Activated T-helper 2 cell treated with anti-CD3 and anti-CD28 coated beads, Interferon-gamma antibody, Interleukin-2, Interleukin-4, amounts not matched to agents 10 μg/mL and 5 μg/mL and 100 μg/mL, durations not matched to agents 14 hours and 24 hours and 36 hours (primary cell): ENCODE measurements around the gene HTT. TPM values are rescaled to one million over a fixed set of nuclear protein-coding genes. Genes with fewer than 3 reads are reported as not detected.

ENCODE experiments used
- DNase-seq: peaks from one replicate; pipeline ENCODE4 v3.0.0; 2021; ENCODE audit warnings: low spot score
- H3K27ac Mint-ChIP-seq: one replicate; pipeline ENCODE4 v1.8.0; 2021; ENCODE audit warnings: mixed read lengths
- H3K27me3 Mint-ChIP-seq: one replicate; pipeline ENCODE4 v1.8.0; 2021; ENCODE audit warnings: low read depth, mixed read lengths
- H3K36me3 Mint-ChIP-seq: one replicate; pipeline ENCODE4 v1.8.0; 2021; ENCODE audit warnings: low read depth, mixed read lengths
- H3K4me1 Mint-ChIP-seq: one replicate; pipeline ENCODE4 v1.8.0; 2021; ENCODE audit warnings: low read depth, mixed read lengths
- H3K4me3 Mint-ChIP-seq: one replicate; pipeline ENCODE4 v1.8.0; 2021; ENCODE audit warnings: low read depth, mild to moderate bottlenecking, moderate library complexity, mixed read lengths
- H3K9me3 Mint-ChIP-seq: one replicate; pipeline ENCODE4 v1.8.0; 2021; ENCODE audit warnings: mixed read lengths
- intact Hi-C: fragments of 100-400 bp; cut with micrococcal nuclease; formaldehyde crosslinking; loops from one replicate; pipeline ENCODE4 v1.15.1; 2023
- total RNA-seq: library from RNA; stranded (reverse); gene quantifications from 2 replicates; pipeline ENCODE4 v1.2.3, GENCODE V29; 2022

HTT gene
- 65.3 and 71.9 TPM in 2 replicates for total RNA-seq

GRCh38 chr4:3074078-3074845, at the start of gene HTT, which contains the start of gene HTT-AS:
HTT (plus strand) TSS chr4:3074681; CDS start chr4:3074826, 145 bp downstream.
HTT-AS (minus strand) TSS chr4:3074538.
- Mint-ChIP-seq H3K36me3 (peaks cover 8% of the 10 kb centered on the region), H3K4me3 (peak within 1 kb of the TSS; percentile 89), H3K9me3 (no peaks in the 10 kb centered on the region), H3K27me3 (no peaks in the 10 kb centered on the region), H3K27ac (peak within 1 kb of the TSS; percentile 79), H3K4me1 (peaks cover 19% of the 10 kb centered on the region)
- intact Hi-C loops = loop anchor here (1.0 to 10.0 kb wide), 6 partner anchors 27 to 1359 kb away; partner anchors contain the start of genes GRK4, NOP14 and SLBP
- peak; percentile 90 for DNase-seq

GRCh38 chr4:3025881-3026280, 48.6 kb upstream of the HTT start:
- Mint-ChIP-seq H3K4me1 (peaks cover 2% of the 10 kb centered on the region), H3K27me3 (peaks cover 10% of the 10 kb centered on the region), H3K36me3 (no peaks in the 10 kb centered on the region), H3K9me3 (peaks cover 5% of the 10 kb centered on the region), H3K27ac (no peak overlapping the region), H3K4me3 (no peak overlapping the region)
- no peak for DNase-seq
- intact Hi-C loops = no loop called here

GRCh38 chr4:3026540-3026939, 47.9 kb upstream of the HTT start:
- DNase-seq = no peak
- no peak overlapping the region for H3K4me3 Mint-ChIP-seq
- H3K9me3 Mint-ChIP-seq = peaks cover 5% of the 10 kb centered on the region
- H3K27me3 Mint-ChIP-seq = peaks cover 10% of the 10 kb centered on the region
- H3K36me3 Mint-ChIP-seq = no peaks in the 10 kb centered on the region
- intact Hi-C loops = no loop called here
- H3K4me1 Mint-ChIP-seq = peaks cover 2% of the 10 kb centered on the region
- no peak overlapping the region for H3K27ac Mint-ChIP-seq

GRCh38 chr4:3029464-3029863, 45.0 kb upstream of the HTT start:
- Mint-ChIP-seq H3K9me3 (no peaks in the 10 kb centered on the region), H3K36me3 (no peaks in the 10 kb centered on the region), H3K4me1 (no peaks in the 10 kb centered on the region), H3K4me3 (no peak overlapping the region), H3K27me3 (peaks cover 5% of the 10 kb centered on the region), H3K27ac (no peak overlapping the region)
- DNase-seq = no peak
- intact Hi-C loops = no loop called here

- Mint-ChIP-seq H3K36me3 (no peaks in the 10 kb centered on the region), H3K27ac (no peak overlapping the region), H3K4me3 (no peak overlapping the region), H3K27me3 (peaks cover 5% of the 10 kb centered on the region), H3K4me1 (no peaks in the 10 kb centered on the region), H3K9me3 (no peaks in the 10 kb centered on the region)
- intact Hi-C loops = no loop called here
- DNase-seq = no peak
Observed at GRCh38 chr4:3030566-3031356, 43.7 kb upstream of the HTT start.

GRCh38 chr4:3031357-3032082, 43.0 kb upstream of the HTT start:
- no peak overlapping the region for H3K4me3 Mint-ChIP-seq
- intact Hi-C loops = no loop called here
- DNase-seq = no peak
- H3K27me3 Mint-ChIP-seq = peaks cover 5% of the 10 kb centered on the region
- no peaks in the 10 kb centered on the region for H3K4me1 Mint-ChIP-seq
- H3K36me3 Mint-ChIP-seq = no peaks in the 10 kb centered on the region
- H3K9me3 Mint-ChIP-seq = no peaks in the 10 kb centered on the region
- no peak overlapping the region for H3K27ac Mint-ChIP-seq

- no peak for DNase-seq
- Mint-ChIP-seq H3K27ac (no peak overlapping the region), H3K4me3 (no peak overlapping the region), H3K27me3 (peaks cover 8% of the 10 kb centered on the region), H3K9me3 (no peaks in the 10 kb centered on the region), H3K4me1 (peaks cover 18% of the 10 kb centered on the region), H3K36me3 (no peaks in the 10 kb centered on the region)
- intact Hi-C loops = no loop called here
Observed at GRCh38 chr4:3034231-3034630, 40.2 kb upstream of the HTT start.

- no peak overlapping the region for H3K27ac Mint-ChIP-seq
- peaks cover 8% of the 10 kb centered on the region for H3K27me3 Mint-ChIP-seq
- no peak overlapping the region for H3K4me3 Mint-ChIP-seq
- no peaks in the 10 kb centered on the region for H3K36me3 Mint-ChIP-seq
- no peak for DNase-seq
- H3K9me3 Mint-ChIP-seq = no peaks in the 10 kb centered on the region
- peaks cover 18% of the 10 kb centered on the region for H3K4me1 Mint-ChIP-seq
- intact Hi-C loops = loop anchor here (5.0 kb wide), 1 partner anchor 73 kb away; the partner anchor contains the start of genes GRK4 and NOP14
Observed at GRCh38 chr4:3035249-3035648, 39.2 kb upstream of the HTT start.

- peaks cover 21% of the 10 kb centered on the region for H3K4me1 Mint-ChIP-seq
- no peaks in the 10 kb centered on the region for H3K36me3 Mint-ChIP-seq
- DNase-seq = no peak
- no peaks in the 10 kb centered on the region for H3K9me3 Mint-ChIP-seq
- H3K4me3 Mint-ChIP-seq = no peak overlapping the region
- peaks cover 8% of the 10 kb centered on the region for H3K27me3 Mint-ChIP-seq
- intact Hi-C loops = loop anchor here (5.0 kb wide), 1 partner anchor 73 kb away; the partner anchor contains the start of genes GRK4 and NOP14
- H3K27ac Mint-ChIP-seq = no peak overlapping the region
Observed at GRCh38 chr4:3035674-3036073, 38.8 kb upstream of the HTT start.

- intact Hi-C loops = loop anchor here (5.0 kb wide), 1 partner anchor 74 kb away; the partner anchor contains the start of genes GRK4 and NOP14
- DNase-seq = no peak
- H3K4me1 Mint-ChIP-seq = peaks cover 24% of the 10 kb centered on the region
- H3K27me3 Mint-ChIP-seq = peaks cover 8% of the 10 kb centered on the region
- H3K4me3 Mint-ChIP-seq = no peak overlapping the region
- H3K36me3 Mint-ChIP-seq = no peaks in the 10 kb centered on the region
- H3K9me3 Mint-ChIP-seq = no peaks in the 10 kb centered on the region
- H3K27ac Mint-ChIP-seq = no peak overlapping the region
Observed at GRCh38 chr4:3036131-3036952, 38.1 kb upstream of the HTT start.

- Mint-ChIP-seq H3K9me3 (no peaks in the 10 kb centered on the region), H3K4me3 (peak overlapping the region; percentile 66)
- intact Hi-C loops = loop anchor here (1.0 to 5.0 kb wide), 2 partner anchors 60 to 76 kb away; partner anchors contain the start of genes GRK4 and NOP14
Observed at GRCh38 chr4:3037957-3038461, 36.5 kb upstream of the HTT start.

More at GRCh38 chr4:3037957-3038461, 36.5 kb upstream of the HTT start:
- Mint-ChIP-seq H3K36me3 (no peaks in the 10 kb centered on the region), H3K27me3 (peaks cover 8% of the 10 kb centered on the region), H3K4me1 (peaks cover 35% of the 10 kb centered on the region), H3K27ac (no peak overlapping the region)
- DNase-seq = no peak
